H1 (cell line): Measurements from ENCODE around the gene SBDS. TPM values are rescaled to one million over a fixed set of nuclear protein-coding genes. Genes with fewer than 3 reads are reported as not detected.

Experiments used
- CTCF ChIA-PET: fragments of 300-600 bp; sonication (Branson Sonifier 250); formaldehyde crosslinking; loops from one replicate; lab custom pipeline; 2021; ENCODE audit not compliant: partially characterized antibody; lab: Charles Lee
- POLR2A ChIA-PET: fragments of 300-600 bp; sonication (Branson Sonifier 250); formaldehyde crosslinking; loops from one replicate; lab custom pipeline; 2021; ENCODE audit warnings: inconsistent platforms; ENCODE audit not compliant: partially characterized antibody; lab: Charles Lee
- DNase-seq, 2 experiments: peaks; one replicate each; pipeline versions ENCODE4 v3.0.0 to v3.0.0-alpha.2; 2010 to 2022; ENCODE audit warnings: low spot score in 2 of 2, low read depth in 1 of 2, mixed read lengths in 1 of 2
- FAIRE-seq: peaks from 2 replicates; lab custom pipeline; 2011; peaks lifted over from hg19 to GRCh38; lab: Jason Lieb, UNC
- H2AFZ ChIP-seq: 2 replicates; pipeline ENCODE4 v1.8.1; 2012; ENCODE audit warnings: low read length, inconsistent platforms
- H2AK5ac ChIP-seq: 2 replicates; pipeline ENCODE4 v1.6.1; 2013; ENCODE audit warnings: low read depth, low read length
- H2BK120ac ChIP-seq: replicated peaks from 2 replicates; pipeline ENCODE3; 2013; ENCODE audit warnings: low read depth, low read length, inconsistent platforms
- H2BK12ac ChIP-seq: 2 replicates; pipeline ENCODE4 v1.6.1; 2013; ENCODE audit warnings: low read depth, low read length
- H2BK15ac ChIP-seq: 2 replicates; pipeline ENCODE4 v1.6.1; 2013; ENCODE audit warnings: low read length
- H2BK20ac ChIP-seq: 2 replicates; pipeline ENCODE4 v1.6.1; 2013; ENCODE audit warnings: low read length
- H2BK5ac ChIP-seq: 2 replicates; pipeline ENCODE4 v1.6.1; 2013; ENCODE audit warnings: low read depth, low read length
- H3K14ac ChIP-seq: 2 replicates; pipeline ENCODE4 v1.6.1; 2013; ENCODE audit warnings: inconsistent platforms; ENCODE audit not compliant: insufficient read length
- H3K18ac ChIP-seq: 2 replicates; pipeline ENCODE4 v1.6.1; 2013; ENCODE audit warnings: low read length; ENCODE audit errors: extremely low read depth
- H3K23ac ChIP-seq: 2 replicates; pipeline ENCODE4 v1.6.1; 2013; ENCODE audit warnings: inconsistent platforms; ENCODE audit not compliant: insufficient read length
- H3K23me2 ChIP-seq: 2 replicates; pipeline ENCODE4 v1.6.1; 2013; ENCODE audit warnings: low read depth, low read length
- H3K27ac ChIP-seq: 2 replicates; pipeline ENCODE4 v1.6.1; 2011; ENCODE audit warnings: low read depth, low read length, inconsistent platforms
- H3K27me3 ChIP-seq, 4 experiments: replicated peaks in 1 of 4; 1 replicate in 1 of 4; 2 replicates in 3 of 4; pipeline versions ENCODE4 v1.6.1 to v1.8.1; 2011 to 2013; ENCODE audit warnings: low read length in 3 of 4, mild to moderate bottlenecking in 3 of 4, inconsistent platforms in 2 of 4, mixed read lengths in 2 of 4, moderate library complexity in 1 of 4; ENCODE audit not compliant: control insufficient read depth in 3 of 4, insufficient read depth in 3 of 4; ENCODE audit errors: extremely low read depth in 1 of 4
- H3K36me3 ChIP-seq, 4 experiments: 2 replicates each; pipeline versions ENCODE4 v1.6.1 to v1.8.1; 2011 to 2013; ENCODE audit warnings: mild to moderate bottlenecking in 4 of 4, low read length in 3 of 4, moderate library complexity in 2 of 4, control low read depth in 1 of 4, inconsistent platforms in 1 of 4; ENCODE audit not compliant: insufficient read depth in 4 of 4, control insufficient read depth in 2 of 4
- H3K4ac ChIP-seq: replicated peaks from 2 replicates; pipeline ENCODE3; 2013; ENCODE audit warnings: low read length, low read depth, mixed read lengths, inconsistent platforms; ENCODE audit not compliant: insufficient read length
- H3K4me1 ChIP-seq, 4 experiments: replicated peaks in 1 of 4; 1 replicate in 1 of 4; 2 replicates in 3 of 4; pipeline versions ENCODE4 v1.6.1 to v1.8.1; 2011 to 2013; ENCODE audit warnings: low read length in 3 of 4, inconsistent platforms in 2 of 4, mixed read lengths in 1 of 4; ENCODE audit not compliant: insufficient read depth in 4 of 4, control insufficient read depth in 3 of 4
- H3K4me2 ChIP-seq, 2 experiments: 2 replicates each; pipeline versions ENCODE4 v1.6.1 to v1.8.1; 2011 to 2013; ENCODE audit warnings: low read depth in 2 of 2, low read length in 2 of 2, control low read depth in 1 of 2, inconsistent platforms in 1 of 2, mild to moderate bottlenecking in 1 of 2; ENCODE audit not compliant: insufficient read depth in 1 of 2
- H3K4me3 ChIP-seq, 4 experiments: fragments of 200-600, 300-600 bp in 1 of 4; sonication (generic), shearing (Covaris generic), sonication (Bioruptor Twin) in 1 of 4; 2 replicates each; pipeline versions ENCODE4 v1.5.1 to v1.8.1; 2011 to 2016; ENCODE audit warnings: low read length in 4 of 4, low read depth in 3 of 4, control low read depth in 2 of 4, inconsistent platforms in 2 of 4, mild to moderate bottlenecking in 2 of 4, mixed read lengths in 1 of 4, moderate library complexity in 1 of 4; ENCODE audit not compliant: insufficient read depth in 2 of 4; ENCODE audit errors: extremely low read depth in 1 of 4
- H3K56ac ChIP-seq: replicated peaks from 2 replicates; pipeline ENCODE3; 2013; ENCODE audit warnings: low read depth, mild to moderate bottlenecking, mixed read lengths, low read length, inconsistent platforms; ENCODE audit not compliant: insufficient read length
- H3K79me1 ChIP-seq: 2 replicates; pipeline ENCODE4 v1.6.1; 2013; ENCODE audit warnings: low read depth, low read length, control low read depth
- H3K79me2 ChIP-seq, 2 experiments: 2 replicates each; pipeline versions ENCODE4 v1.6.1 to v1.8.1; 2012 to 2013; ENCODE audit warnings: low read length in 2 of 2, mild to moderate bottlenecking in 2 of 2, inconsistent platforms in 1 of 2; ENCODE audit not compliant: insufficient read depth in 2 of 2, control insufficient read depth in 1 of 2
- H3K9ac ChIP-seq, 4 experiments: replicated peaks in 1 of 4; 1 replicate in 1 of 4; 2 replicates in 3 of 4; pipeline versions ENCODE4 v1.6.1 to v1.8.1; 2011 to 2013; ENCODE audit warnings: low read depth in 3 of 4, low read length in 3 of 4, control low read depth in 2 of 4, mild to moderate bottlenecking in 2 of 4, moderate library complexity in 2 of 4, inconsistent platforms in 1 of 4; ENCODE audit errors: extremely low read depth in 1 of 4
- H3K9me3 ChIP-seq, 2 experiments: 2 replicates each; pipeline versions ENCODE4 v1.6.1 to v1.8.1; 2012 to 2013; ENCODE audit warnings: mild to moderate bottlenecking in 2 of 2, moderate library complexity in 2 of 2, control low read depth in 1 of 2, inconsistent platforms in 1 of 2, low read depth in 1 of 2, low read length in 1 of 2, mixed read lengths in 1 of 2; ENCODE audit not compliant: insufficient read depth in 2 of 2
- H4K20me1 ChIP-seq, 2 experiments: replicated peaks in 1 of 2; 2 replicates each; pipeline versions ENCODE3 to v1.8.1; 2011 to 2013; ENCODE audit warnings: inconsistent platforms in 2 of 2, low read length in 2 of 2, mild to moderate bottlenecking in 1 of 2; ENCODE audit not compliant: insufficient read depth in 2 of 2, control insufficient read depth in 1 of 2
- H4K5ac ChIP-seq: 2 replicates; pipeline ENCODE4 v1.6.1; 2013; ENCODE audit warnings: low read length, low read depth, mixed read lengths, inconsistent platforms; ENCODE audit not compliant: insufficient read length
- H4K8ac ChIP-seq: 2 replicates; pipeline ENCODE4 v1.8.0; 2013; ENCODE audit warnings: mild to moderate bottlenecking, moderate library complexity, low read length, inconsistent platforms; ENCODE audit not compliant: insufficient read depth; ENCODE audit errors: extremely low read depth
- H4K91ac ChIP-seq: replicated peaks from 2 replicates; pipeline ENCODE3; 2013; ENCODE audit warnings: low read length, mixed read lengths, inconsistent platforms; ENCODE audit not compliant: insufficient read length
- WGBS, 2 experiments: shearing (Covaris generic) in 1 of 2; methylation state at CpG; one replicate each; pipeline versions ENCODE4 v1.1.6 to v1.1.7; 2013 to 2015; ENCODE audit warnings: low lambda C conversion rate in 2 of 2, mixed read lengths in 2 of 2, inconsistent platforms in 1 of 2, low coverage in 1 of 2, missing lambda C conversion rate in 1 of 2; ENCODE audit not compliant: insufficient replicate concordance in 2 of 2, insufficient coverage in 1 of 2, insufficient read length in 1 of 2; ENCODE audit errors: extremely low coverage in 1 of 2, missing lambda C conversion rate in 1 of 2; 5-methylcytosine and 5-hydroxymethylcytosine counted together
- polyA plus RNA-seq, 7 experiments: library from polyadenylated mRNA; depleted of rRNA in 3 of 7; stranded (reverse) in 5 of 7; unstranded in 2 of 7; fragments of >200 nt in 5 of 7; fragments of 200-250 nt in 2 of 7; gene quantifications; 1 replicate in 5 of 7; 2 replicates in 1 of 7; 4 replicates in 1 of 7; pipeline versions ENCODE4 v1.2.1 to v1.2.3, GENCODE V29; 2011 to 2013; ENCODE audit warnings: missing spikeins in 2 of 7, mixed read lengths in 2 of 7
- total RNA-seq: library from RNA; stranded (reverse); fragmentation: NEBNext Ultra II Directional; extraction: Animal tissue kit (Norgen Biotek cat#: 25700); gene quantifications from 2 replicates; pipeline ENCODE4 v1.2.1, GENCODE V29; 2021

The SBDS gene
- total and polyA plus RNA-seq, 2 of the 8 experiments (the other 6 are each of a cell fraction or from before 2014, with no cell fraction given) = 8.2 to 27.5 TPM

GRCh38 chr7:67033251-67033650 is 37.9 kb upstream of the SBDS start:
- Histone ChIP-seq H3K4me2 (no peak overlapping the region), H3K9me3 (peaks cover 2 to 3% of the 10 kb centered on the region in 2 experiments; a peak in 1 of 4 replicates), H3K4me3 (no peak overlapping the region), H3K14ac (no peak overlapping the region), H3K27me3 (no peaks in the 10 kb centered on the region), H4K20me1 (no peaks in the 10 kb centered on the region), H2BK5ac (no peak overlapping the region), H4K5ac (no peak overlapping the region), H3K4me1 (no peaks in the 10 kb centered on the region), H4K8ac (no peak overlapping the region), H2AK5ac (no peak overlapping the region), H3K9ac (no peak overlapping the region), H3K79me2 (no peaks in the 10 kb centered on the region), H2BK15ac (no peak overlapping the region), H3K56ac (no peak overlapping the region), H3K27ac (no peak overlapping the region), H3K23ac (no peak overlapping the region), H2BK12ac (no peak overlapping the region), H3K4ac (no peak overlapping the region), H2BK20ac (no peak overlapping the region), H3K23me2 (no peaks in the 10 kb centered on the region), H3K18ac (no peak overlapping the region), H2BK120ac (no peak overlapping the region), H3K79me1 (no peaks in the 10 kb centered on the region), H2AFZ (no peak overlapping the region), H4K91ac (no peak overlapping the region), H3K36me3 (peaks cover 0 to 13% (median 4%) of the 10 kb centered on the region in 4 experiments; a peak in 2 of 8 replicates)
- WGBS, 2 experiments = 97% methylated on average over 5 of the region's 5 CpGs; no CpG with 5 or more reads in 1 of the 2 experiments
- ChIA-PET POLR2A (no interaction called here), CTCF (interaction anchor here (1.4 kb wide), 1 partner anchor 206 kb away, joined by 6 read pairs; no protein-coding TSS in a partner anchor)
- DNase-seq (no peak), FAIRE-seq (no peak)
